NK-92 (cell line): ENCODE data around the gene KCNMA1.

ENCODE experiments used
- DNase-seq: peaks from one replicate; lab custom pipeline; 2025; ENCODE audit not compliant: unreplicated experiment; lab: John Stamatoyannopoulos, UW

Gene KCNMA1

DNA sequence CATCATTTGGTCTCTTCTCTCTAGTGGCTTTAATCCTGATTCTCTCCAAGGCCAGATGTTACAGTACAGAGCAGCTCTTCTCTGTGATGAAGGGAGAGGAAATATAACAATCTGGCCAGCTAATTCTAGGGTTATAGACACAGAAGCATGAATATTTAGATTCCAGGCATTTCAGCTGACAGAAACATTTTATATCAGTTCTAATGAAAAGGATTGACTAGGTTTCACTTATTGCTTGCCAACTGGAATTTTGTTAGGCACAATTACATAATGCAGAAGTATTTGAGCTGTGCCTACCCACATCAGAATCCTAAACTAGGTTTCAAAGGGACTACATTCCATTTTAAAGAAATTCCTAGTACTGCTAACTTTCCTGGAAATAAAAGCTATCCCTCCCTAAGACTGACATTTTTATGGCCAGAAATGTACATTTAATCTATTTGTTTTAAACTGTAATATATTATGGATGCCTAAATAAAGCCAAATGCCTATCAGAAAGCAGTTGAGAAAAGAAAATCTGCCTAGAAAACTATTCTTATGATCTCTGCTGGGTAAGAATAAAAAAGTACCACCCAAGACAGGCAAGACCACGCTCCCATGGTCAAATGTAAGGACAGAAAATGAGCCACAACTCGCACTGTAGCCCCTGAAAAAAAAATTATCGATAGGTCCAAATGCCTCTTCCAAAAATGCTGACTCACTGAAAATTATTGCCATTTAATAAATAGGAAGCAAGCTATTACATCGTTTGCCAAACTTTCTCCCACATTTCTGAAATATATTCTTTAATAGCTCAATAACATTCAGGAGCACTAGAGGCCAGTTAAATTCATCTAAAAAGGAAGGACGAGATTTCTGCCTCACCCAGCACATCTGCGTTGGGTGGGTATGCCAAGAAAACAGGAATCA lies 498.1 kb downstream of the KCNMA1 start:
- DNase-seq = no peak

GRCh38 chr10:77138541-77138940 lies 499.1 kb downstream of the KCNMA1 start:
- DNase-seq = no peak

DNA sequence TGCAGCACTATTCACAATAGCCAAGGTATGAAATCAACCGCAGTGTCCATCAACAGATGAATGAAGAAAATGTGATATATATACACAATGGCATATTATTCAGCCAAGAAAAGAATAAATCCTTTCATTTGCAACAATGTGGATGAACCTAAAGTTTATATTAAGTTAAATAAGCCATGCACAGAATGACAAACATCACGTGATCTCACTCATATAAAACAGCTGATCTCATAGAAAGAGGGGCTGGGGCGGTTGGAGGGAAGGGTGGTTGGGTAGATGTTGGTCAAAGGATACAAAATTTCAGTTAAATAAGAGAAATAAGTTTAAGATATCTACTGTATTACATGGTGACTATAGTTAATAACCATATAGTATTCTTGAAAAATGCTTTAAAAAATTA lies 502.1 kb downstream of the KCNMA1 start:
- no peak for DNase-seq

DNA sequence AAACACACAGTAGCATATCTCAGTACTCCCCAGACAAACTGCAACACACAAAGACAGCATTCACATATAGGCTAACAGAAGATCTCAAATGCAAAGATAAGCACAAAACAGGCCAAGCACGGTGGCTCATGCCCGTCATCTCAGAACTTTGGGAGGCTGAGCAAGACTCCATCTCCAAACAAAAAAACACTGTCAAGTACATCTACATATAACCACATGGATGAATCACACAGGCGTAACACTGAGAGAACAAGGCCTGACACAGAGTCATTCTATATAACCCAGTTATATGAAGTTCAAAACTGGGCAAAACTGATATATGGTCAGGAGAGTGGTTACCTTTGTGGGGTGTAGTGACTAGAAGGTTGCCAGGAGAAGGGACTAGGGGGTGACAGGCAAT lies 506.4 kb downstream of the KCNMA1 start:
- DNase-seq = no peak

DNA sequence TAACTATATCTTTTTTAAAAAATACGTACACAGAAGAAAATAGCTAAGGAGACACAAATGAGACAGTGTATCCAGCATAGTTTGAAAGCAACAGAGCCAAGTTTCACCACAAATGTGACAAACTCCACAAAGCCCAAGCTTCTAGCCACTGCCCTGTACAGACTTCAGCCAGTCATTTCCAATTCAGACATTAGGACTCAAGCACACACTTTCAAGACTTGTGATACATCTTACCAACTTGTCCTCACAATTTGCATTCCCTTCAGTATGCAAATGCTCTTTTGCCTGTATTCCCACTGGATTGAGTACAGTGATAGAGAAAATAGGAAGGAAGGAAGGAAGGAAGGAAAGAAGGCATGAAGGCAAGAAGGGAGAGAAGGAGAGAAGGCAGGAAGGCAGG lies 510.4 kb downstream of the KCNMA1 start:
- no peak for DNase-seq

- no peak for DNase-seq
Observed at GRCh38 chr10:77125231-77125630, 512.4 kb downstream of the KCNMA1 start.

DNA sequence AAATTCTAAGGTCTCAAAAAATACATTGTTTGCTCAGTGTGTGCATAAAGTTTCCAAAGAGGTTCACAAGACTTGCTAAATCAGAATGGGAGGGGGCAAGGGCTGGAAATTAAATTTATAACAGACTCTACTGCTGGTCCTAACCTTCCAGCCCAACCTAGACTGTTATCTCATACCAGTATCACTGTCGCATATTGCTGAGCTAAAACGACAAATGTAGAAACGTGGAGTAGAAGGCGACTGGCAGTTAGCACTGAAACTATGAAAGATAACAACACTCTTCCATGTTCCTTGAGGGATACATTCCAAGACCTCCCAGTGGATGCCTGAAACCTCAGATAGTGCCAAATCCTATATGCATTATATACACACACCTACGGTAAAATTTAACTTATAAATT lies 514.3 kb downstream of the KCNMA1 start:
- no peak for DNase-seq

DNA sequence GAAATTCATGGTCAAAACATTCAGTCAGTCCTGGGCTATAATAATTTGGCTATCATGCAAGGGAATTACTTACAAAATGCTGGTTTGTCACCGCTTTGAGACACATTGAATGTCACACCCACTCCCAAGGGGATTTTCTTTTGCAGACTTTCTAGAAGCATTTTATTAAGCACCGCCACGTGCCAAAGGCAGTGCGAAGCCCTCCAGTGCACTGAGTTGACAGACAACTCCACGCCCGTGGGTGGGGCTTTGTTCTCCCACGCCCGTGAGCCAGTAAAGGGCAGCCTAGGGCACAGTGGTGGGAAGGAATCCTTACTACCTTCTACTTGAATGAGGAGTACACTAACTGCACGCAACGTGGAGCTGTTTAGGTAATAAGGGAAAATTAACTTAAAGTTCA lies 515.8 kb downstream of the KCNMA1 start:
- no peak for DNase-seq

- DNase-seq = no peak
Observed at GRCh38 chr10:77120666-77121376, 516.8 kb downstream of the KCNMA1 start.

GRCh38 chr10:77120012-77120411 lies 517.6 kb downstream of the KCNMA1 start:
- DNase-seq = no peak

DNA sequence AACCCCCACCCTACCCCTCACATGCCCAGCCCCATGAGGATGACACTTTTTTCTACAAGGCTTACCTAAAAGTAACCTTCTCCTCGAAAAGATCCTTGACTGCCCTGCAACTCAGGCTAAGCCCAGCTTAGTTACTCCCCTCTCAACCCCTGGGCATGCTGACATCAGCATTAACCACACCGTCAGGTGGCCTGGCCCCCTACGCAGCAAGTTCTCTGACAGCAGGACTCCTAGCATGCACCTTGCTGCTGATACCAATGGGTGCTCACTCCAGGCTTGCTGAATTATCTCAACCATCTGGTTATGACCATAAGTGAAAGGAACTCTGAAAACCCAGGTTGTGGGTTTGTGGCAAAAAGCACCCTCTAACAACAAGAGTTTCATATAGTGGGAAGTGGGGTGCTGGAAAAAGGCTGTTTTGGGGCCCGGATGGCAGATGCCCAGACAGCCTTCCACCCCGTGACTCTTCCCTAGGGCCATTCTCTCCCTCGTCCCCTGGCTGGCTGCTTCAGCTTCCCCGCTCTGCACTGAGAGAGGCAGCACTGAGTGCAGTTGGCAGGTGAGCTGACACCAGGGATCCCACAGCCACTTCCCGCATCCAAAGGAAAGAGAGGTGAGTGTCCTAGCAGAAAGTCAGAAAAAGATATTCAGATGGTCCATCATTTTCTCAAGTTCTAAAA lies 518.9 kb downstream of the KCNMA1 start:
- DNase-seq = no peak

- no peak for DNase-seq
Observed at GRCh38 chr10:77117501-77117900, 520.1 kb downstream of the KCNMA1 start.

- DNase-seq = no peak
Observed at GRCh38 chr10:77116904-77117303, 520.7 kb downstream of the KCNMA1 start.

DNA sequence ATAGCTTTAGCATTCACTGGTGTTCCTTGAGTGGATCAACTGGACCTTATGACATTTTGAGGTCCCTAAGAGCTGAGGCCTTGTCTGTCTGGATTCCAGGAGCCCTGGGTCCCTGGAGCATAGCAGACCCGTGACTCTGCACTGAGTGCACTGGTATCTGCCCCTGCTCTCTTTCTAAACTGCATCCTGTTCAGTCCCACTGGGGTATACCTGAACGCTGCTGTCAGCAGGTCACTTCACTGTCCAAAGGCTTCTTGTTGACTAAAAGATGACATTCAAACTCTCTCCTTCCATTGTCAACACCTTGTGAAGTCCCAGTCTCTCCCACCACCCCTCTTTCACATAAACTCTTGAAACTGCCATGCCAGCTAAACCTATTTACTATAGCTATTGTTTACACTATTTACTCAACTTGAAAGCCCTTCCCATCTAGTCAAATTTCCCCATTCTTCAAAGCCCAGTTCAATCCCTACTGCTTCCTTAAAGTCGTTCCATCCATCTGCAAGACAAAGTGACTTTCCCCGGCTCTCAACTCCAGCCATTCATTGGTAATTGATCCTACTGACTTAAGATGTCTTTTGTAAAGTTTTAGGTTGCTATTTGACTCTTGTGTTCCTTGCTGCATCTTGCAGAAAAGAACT lies 523.3 kb downstream of the KCNMA1 start:
- no peak for DNase-seq

GRCh38 chr10:77111611-77112550 lies 525.7 kb downstream of the KCNMA1 start:
- DNase-seq = no peak

DNA sequence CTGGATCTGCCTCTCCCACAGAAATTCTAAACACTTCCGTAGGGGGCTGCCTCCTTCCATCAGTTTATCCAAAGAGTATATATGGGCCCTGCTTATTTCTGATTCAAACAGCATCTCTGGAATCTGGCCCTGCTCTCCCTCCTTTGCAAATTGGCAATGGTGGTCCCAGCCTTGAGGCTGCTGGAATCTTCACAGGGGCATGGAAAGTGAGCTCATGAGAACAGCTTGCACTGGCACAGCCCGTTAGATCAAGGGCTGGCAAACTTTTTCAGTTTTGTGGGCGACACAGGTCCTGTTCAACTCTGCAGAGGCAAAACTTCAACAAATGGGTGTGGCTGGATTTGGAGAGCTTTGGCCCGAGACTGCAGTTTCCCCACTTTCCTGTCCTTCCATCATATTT lies 526.9 kb downstream of the KCNMA1 start:
- DNase-seq = no peak

DNA sequence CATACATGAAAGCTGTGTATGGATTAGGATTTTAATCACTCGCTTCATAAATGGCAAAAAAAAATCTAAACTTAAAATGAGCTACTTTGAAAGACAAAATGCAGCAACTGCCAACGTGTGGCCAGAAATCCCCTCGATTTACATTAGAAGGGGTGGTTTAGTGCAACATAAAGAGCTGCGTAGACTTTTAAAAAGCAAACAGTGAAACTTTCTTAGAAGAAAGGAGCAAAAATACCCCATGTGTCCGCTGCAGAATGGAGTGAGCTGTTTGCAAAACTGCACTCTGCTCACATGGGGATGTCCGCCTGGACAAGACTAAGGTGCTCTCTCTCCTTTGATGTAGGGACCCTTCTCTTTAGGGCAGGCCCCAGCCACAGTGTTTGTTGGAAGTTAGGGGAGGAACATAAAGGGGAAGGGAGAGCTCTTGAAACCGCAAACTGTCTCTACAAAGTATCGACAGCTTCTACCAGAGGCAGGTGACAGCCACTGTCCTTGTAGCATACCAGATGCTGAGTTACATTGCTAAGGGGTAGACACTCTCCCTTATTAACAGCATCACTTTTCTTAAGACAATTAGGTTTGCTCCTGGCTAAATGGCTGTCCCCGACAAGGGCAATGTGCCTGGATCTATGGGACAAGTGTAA lies 528.1 kb downstream of the KCNMA1 start:
- no peak for DNase-seq

DNA sequence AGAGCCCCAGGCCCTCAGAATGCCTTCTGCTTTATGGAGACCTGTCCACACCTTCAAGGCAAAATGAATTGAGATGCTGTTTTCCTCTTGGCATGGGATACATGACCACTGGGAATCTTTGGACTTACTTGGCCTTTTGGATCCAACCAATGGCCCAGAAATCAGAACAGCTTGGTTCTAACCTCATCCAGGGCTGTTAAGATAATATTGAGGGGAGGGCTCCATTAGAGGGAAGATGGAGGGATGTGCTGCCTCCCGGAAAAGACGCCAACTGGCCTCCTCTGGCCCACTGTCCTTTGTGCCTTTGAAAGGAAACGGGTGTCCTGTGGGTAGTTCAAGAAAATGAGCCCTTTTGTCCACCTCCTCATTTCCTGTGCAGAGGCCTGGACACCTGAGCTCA lies 530.9 kb downstream of the KCNMA1 start:
- no peak for DNase-seq

GRCh38 chr10:77105761-77106221 lies 531.8 kb downstream of the KCNMA1 start:
- DNase-seq = no peak
